MM.1S (cell line): ENCODE data around the gene PCTP.

Source experiments
- DNase-seq: peaks from one replicate; pipeline ENCODE4 v3.0.0-alpha.2; 2015
- H2AFZ ChIP-seq: fragments of 300-600 bp; sonication (generic); 2 replicates; pipeline ENCODE4 v1.6.0; 2016; ENCODE audit warnings: antibody characterized with exemption, low read length
- H3F3A ChIP-seq: fragments of 300-600 bp; sonication (generic); 2 replicates; pipeline ENCODE4 v1.6.1; 2016; ENCODE audit warnings: mild to moderate bottlenecking, antibody characterized with exemption, low read length, moderate library complexity, mixed read lengths; ENCODE audit not compliant: insufficient read depth
- H3K27ac ChIP-seq: fragments of 300-600 bp; sonication (generic); 2 replicates; pipeline ENCODE4 v1.5.1; 2016; ENCODE audit warnings: mild to moderate bottlenecking, low read length
- H3K27me3 ChIP-seq: fragments of 300-600 bp; sonication (generic); replicated peaks from 2 replicates; pipeline ENCODE4 v1.6.0; 2016; ENCODE audit warnings: low read length; ENCODE audit not compliant: insufficient read depth
- H3K36me3 ChIP-seq: fragments of 300-600 bp; sonication (generic); replicated peaks from 2 replicates; pipeline ENCODE4 v1.6.1; 2016; ENCODE audit warnings: mild to moderate bottlenecking, low read length, mixed read lengths; ENCODE audit not compliant: insufficient read depth
- H3K4me1 ChIP-seq: fragments of 300-600 bp; sonication (generic); 2 replicates; pipeline ENCODE4 v1.6.1; 2016; ENCODE audit warnings: low read length, mixed read lengths
- H3K4me2 ChIP-seq: fragments of 300-600 bp; sonication (generic); 2 replicates; pipeline ENCODE4 v1.6.0; 2016; ENCODE audit warnings: low read depth, low read length
- H3K4me3 ChIP-seq: fragments of 300-600 bp; sonication (generic); 2 replicates; pipeline ENCODE4 v1.5.1; 2016; ENCODE audit warnings: low read length, mixed read lengths
- H3K79me2 ChIP-seq: fragments of 300-600 bp; sonication (generic); 2 replicates; pipeline ENCODE4 v1.6.1; 2016; ENCODE audit warnings: mixed run types, low read length, mixed read lengths
- H3K9ac ChIP-seq: fragments of 300-600 bp; sonication (generic); 2 replicates; pipeline ENCODE4 v1.6.1; 2016; ENCODE audit warnings: low read length, mixed read lengths
- H3K9me2 ChIP-seq: fragments of 300-600 bp; sonication (generic); replicated peaks from 2 replicates; pipeline ENCODE4 v1.6.1; 2016; ENCODE audit warnings: mild to moderate bottlenecking, low read length, mixed read lengths; ENCODE audit not compliant: insufficient read depth
- H3K9me3 ChIP-seq: fragments of 300-600 bp; sonication (generic); replicated peaks from 2 replicates; pipeline ENCODE4 v1.6.1; 2016; ENCODE audit warnings: mild to moderate bottlenecking, low read length, mixed read lengths; ENCODE audit not compliant: insufficient read depth
- H4K20me1 ChIP-seq: fragments of 300-600 bp; sonication (generic); 2 replicates; pipeline ENCODE4 v1.6.1; 2016; ENCODE audit warnings: mild to moderate bottlenecking, low read length, moderate library complexity, mixed read lengths; ENCODE audit not compliant: insufficient read depth
- EZH2 ChIP-seq: fragments of 300-600 bp; sonication (generic); optimal IDR thresholded peaks from 2 replicates; pipeline ENCODE3; 2017; ENCODE audit warnings: low read depth, mild to moderate bottlenecking, antibody characterized with exemption, low read length, mixed read lengths
- EZH2phosphoT487 ChIP-seq: fragments of 300-600 bp; sonication (generic); IDR thresholded peaks from 2 replicates; pipeline ENCODE4 v1.6.1; 2018; ENCODE audit warnings: antibody characterized with exemption, low read length
- TF ChIP-seq, protein P1 (sequence below): fragments of 300-600 bp; sonication (generic); IDR thresholded peaks from 2 replicates; pipeline ENCODE4 v1.5.1; 2016; ENCODE audit warnings: antibody characterized with exemption, low read length, mixed read lengths

The PCTP gene

DNA sequence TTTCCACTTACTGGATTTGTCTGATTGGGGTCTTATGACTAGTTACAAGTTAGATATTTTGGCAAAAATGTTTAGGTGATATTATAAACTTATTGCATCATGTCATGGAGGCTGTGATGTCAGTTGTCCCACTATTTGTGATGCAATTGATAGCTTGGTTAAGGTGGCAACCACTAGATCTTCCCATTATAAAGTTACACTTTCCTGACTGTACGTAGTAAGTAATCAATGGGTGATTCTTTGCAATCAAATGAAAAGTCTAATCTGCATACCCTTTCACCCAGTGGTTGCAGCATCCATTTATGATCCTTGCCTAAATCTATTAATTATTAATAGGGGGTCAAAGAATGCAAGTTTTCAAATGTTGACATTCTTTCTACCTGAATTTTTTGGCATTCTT is 4.4 kb upstream of the PCTP start:
- H3K9me2 ChIP-seq, result no peaks in the 10 kb centered on the region
- no peak overlapping the region for H3K4me3 ChIP-seq
- no peak overlapping the region for H3K27ac ChIP-seq
- no peaks in the 10 kb centered on the region for H3K27me3 ChIP-seq
- TF ChIP-seq, protein P1, sequence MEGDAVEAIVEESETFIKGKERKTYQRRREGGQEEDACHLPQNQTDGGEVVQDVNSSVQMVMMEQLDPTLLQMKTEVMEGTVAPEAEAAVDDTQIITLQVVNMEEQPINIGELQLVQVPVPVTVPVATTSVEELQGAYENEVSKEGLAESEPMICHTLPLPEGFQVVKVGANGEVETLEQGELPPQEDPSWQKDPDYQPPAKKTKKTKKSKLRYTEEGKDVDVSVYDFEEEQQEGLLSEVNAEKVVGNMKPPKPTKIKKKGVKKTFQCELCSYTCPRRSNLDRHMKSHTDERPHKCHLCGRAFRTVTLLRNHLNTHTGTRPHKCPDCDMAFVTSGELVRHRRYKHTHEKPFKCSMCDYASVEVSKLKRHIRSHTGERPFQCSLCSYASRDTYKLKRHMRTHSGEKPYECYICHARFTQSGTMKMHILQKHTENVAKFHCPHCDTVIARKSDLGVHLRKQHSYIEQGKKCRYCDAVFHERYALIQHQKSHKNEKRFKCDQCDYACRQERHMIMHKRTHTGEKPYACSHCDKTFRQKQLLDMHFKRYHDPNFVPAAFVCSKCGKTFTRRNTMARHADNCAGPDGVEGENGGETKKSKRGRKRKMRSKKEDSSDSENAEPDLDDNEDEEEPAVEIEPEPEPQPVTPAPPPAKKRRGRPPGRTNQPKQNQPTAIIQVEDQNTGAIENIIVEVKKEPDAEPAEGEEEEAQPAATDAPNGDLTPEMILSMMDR, result no peak
- TF ChIP-seq EZH2, result no peak
- no peak for TF ChIP-seq EZH2phosphoT487
- no peaks in the 10 kb centered on the region for H4K20me1 ChIP-seq
- no peak for DNase-seq
- no peak overlapping the region for H3K9ac ChIP-seq
- H3K4me1 ChIP-seq, result peaks cover 10% of the 10 kb centered on the region
- H3F3A ChIP-seq, result no peaks in the 10 kb centered on the region
- no peak overlapping the region for H3K4me2 ChIP-seq
- no peak overlapping the region for H2AFZ ChIP-seq
- H3K36me3 ChIP-seq, result no peaks in the 10 kb centered on the region
- H3K9me3 ChIP-seq, result no peaks in the 10 kb centered on the region
- peaks cover 4% of the 10 kb centered on the region; the same call in 1 of the 2 replicates for H3K79me2 ChIP-seq

DNA sequence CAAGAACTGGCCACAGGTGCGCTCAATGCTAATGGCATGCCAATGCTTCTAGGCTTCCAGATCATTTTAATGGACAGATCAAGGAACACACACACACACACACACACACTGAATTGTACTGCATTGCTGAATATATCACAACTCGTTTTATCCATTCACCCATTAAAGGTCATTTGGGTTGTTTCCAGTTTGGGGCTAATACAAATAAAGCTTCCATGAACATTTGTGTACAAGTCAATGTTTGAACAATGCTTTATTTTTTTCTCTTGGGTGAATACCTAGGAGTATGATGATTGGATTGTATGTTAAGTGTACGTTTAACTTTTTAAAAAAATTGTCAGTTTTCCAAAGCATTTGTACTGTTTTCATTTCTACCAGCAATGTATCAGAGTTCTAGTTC is 3.6 kb upstream of the PCTP start:
- Histone ChIP-seq H3K4me3 (no peak overlapping the region), H4K20me1 (no peaks in the 10 kb centered on the region), H3F3A (no peaks in the 10 kb centered on the region), H3K27ac (no peak overlapping the region), H3K36me3 (no peaks in the 10 kb centered on the region), H3K9me3 (no peaks in the 10 kb centered on the region), H3K4me1 (peaks cover 15% of the 10 kb centered on the region), H3K9me2 (no peaks in the 10 kb centered on the region), H3K27me3 (no peaks in the 10 kb centered on the region), H3K79me2 (peaks cover 9% of the 10 kb centered on the region; the same call in 1 of the 2 replicates), H2AFZ (no peak overlapping the region), H3K4me2 (no peak overlapping the region), H3K9ac (no peak overlapping the region)
- no peak for DNase-seq
- TF ChIP-seq EZH2phosphoT487, result no peak
- TF ChIP-seq, protein P1, result no peak
- no peak for TF ChIP-seq EZH2

DNA sequence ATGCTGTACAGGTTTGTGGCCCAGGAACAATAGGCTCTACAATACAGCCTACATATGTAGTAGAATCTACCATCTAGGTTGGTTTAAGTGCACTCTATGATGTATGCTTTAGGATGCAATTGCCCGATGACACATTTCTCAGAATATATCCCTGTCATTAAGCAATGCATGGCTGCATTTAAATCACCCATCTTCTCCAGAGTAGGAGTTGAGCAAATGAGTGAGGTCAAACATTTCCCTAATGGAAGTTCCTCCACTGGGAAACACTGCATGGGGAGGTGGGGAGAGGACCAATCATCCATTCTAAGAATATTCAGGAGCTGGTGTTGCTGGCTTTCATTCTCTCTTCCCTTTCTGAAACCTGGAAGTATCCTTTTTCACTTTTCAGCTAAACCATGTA is 2.0 kb upstream of the PCTP start:
- no peaks in the 10 kb centered on the region for H3K36me3 ChIP-seq
- no peaks in the 10 kb centered on the region for H3F3A ChIP-seq
- no peak overlapping the region for H3K4me2 ChIP-seq
- no peaks in the 10 kb centered on the region for H3K9me2 ChIP-seq
- no peak for DNase-seq
- peaks cover 7% of the 10 kb centered on the region for H3K4me1 ChIP-seq
- H3K79me2 ChIP-seq, result peaks cover 9% of the 10 kb centered on the region; the same call in 1 of the 2 replicates
- H3K4me3 ChIP-seq, result no peak overlapping the region
- H3K27me3 ChIP-seq, result no peaks in the 10 kb centered on the region
- H3K9ac ChIP-seq, result no peak overlapping the region
- H2AFZ ChIP-seq, result no peak overlapping the region
- TF ChIP-seq EZH2phosphoT487 (no peak), EZH2 (no peak)
- TF ChIP-seq, protein P1, result no peak
- no peaks in the 10 kb centered on the region for H4K20me1 ChIP-seq
- no peak overlapping the region for H3K27ac ChIP-seq
- H3K9me3 ChIP-seq, result no peaks in the 10 kb centered on the region
